Measurements from ENCODE around the gene CLCA4. TPM values are rescaled to one million over a fixed set of nuclear protein-coding genes. Genes with fewer than 3 reads are reported as not detected.
"Not testable (repeated sequence)": the region's sequence is repeated elsewhere in the genome, so short reads cannot be mapped to it uniquely, and the experiment has no call there.

CLCA4 gene
- total RNA-seq, 1 donor from 2014 or later: not detected

DNA sequence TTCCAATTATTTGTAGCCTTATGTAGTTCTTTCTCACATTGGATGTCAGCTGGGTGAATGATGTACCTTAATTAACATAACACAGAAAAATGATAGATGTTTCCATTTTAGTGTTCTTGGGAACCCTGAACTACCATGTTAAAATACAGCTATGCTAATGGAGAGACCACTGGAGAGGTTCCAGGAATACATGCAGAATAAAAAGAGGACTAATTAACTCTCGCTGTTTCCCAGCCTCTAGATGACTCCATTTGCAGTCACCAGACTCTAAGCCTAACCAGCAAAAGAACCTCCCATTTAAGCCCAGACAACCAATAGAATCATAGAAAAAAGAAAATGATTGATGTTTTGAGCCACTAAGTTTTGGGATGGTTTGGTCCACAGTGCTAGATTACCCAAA is 36.2 kb downstream of the CLCA4 start:
- no peaks in the 10 kb centered on the region for H3K36me3 Mint-ChIP-seq (ENCODE audit: insufficient read depth)
- no peaks in the 10 kb centered on the region for H3K27me3 Mint-ChIP-seq
- TF ChIP-seq, protein P1, sequence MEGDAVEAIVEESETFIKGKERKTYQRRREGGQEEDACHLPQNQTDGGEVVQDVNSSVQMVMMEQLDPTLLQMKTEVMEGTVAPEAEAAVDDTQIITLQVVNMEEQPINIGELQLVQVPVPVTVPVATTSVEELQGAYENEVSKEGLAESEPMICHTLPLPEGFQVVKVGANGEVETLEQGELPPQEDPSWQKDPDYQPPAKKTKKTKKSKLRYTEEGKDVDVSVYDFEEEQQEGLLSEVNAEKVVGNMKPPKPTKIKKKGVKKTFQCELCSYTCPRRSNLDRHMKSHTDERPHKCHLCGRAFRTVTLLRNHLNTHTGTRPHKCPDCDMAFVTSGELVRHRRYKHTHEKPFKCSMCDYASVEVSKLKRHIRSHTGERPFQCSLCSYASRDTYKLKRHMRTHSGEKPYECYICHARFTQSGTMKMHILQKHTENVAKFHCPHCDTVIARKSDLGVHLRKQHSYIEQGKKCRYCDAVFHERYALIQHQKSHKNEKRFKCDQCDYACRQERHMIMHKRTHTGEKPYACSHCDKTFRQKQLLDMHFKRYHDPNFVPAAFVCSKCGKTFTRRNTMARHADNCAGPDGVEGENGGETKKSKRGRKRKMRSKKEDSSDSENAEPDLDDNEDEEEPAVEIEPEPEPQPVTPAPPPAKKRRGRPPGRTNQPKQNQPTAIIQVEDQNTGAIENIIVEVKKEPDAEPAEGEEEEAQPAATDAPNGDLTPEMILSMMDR (IDR thresholded peaks at IDR 0.05; ENCODE audit: unreplicated experiment): no peak
- no peak overlapping the region for H3K27ac Mint-ChIP-seq
- DNase-seq (ENCODE audit: low spot score, unreplicated experiment): no peak
- peaks cover 3% of the 10 kb centered on the region for H3K4me1 Mint-ChIP-seq (ENCODE audit: low read depth)
- no peak overlapping the region for H3K4me3 Mint-ChIP-seq (ENCODE audit: low read depth)
- H3K9me3 Mint-ChIP-seq (ENCODE audit: low read depth): no peaks in the 10 kb centered on the region

DNA sequence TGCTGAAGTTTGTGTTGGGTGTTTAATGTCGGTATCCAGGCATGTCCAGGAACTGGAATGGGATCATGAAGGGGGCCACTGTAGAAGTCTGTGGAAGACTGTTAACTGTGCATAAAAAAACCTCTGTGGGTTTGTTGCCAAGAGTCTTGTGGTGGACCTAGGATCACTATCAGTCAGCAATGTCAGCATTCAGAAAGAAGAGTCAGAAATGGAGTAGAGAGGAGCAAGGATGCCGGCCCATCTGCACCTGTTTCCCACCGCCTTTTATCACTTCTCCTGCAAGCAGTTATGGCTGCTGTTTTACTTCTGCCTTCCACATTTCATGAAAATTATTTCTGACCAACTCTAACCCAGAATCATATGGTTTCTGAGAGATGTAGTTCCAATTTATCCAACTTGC is 36.7 kb downstream of the CLCA4 start:
- Mint-ChIP-seq H3K27ac (no peak overlapping the region), H3K4me1 (ENCODE audit: low read depth) (peaks cover 3% of the 10 kb centered on the region), H3K4me3 (ENCODE audit: low read depth) (no peak overlapping the region), H3K27me3 (no peaks in the 10 kb centered on the region), H3K36me3 (ENCODE audit: insufficient read depth) (no peaks in the 10 kb centered on the region), H3K9me3 (ENCODE audit: low read depth) (no peaks in the 10 kb centered on the region)
- TF ChIP-seq, protein P1 (IDR thresholded peaks at IDR 0.05; ENCODE audit: unreplicated experiment): no peak
- no peak for DNase-seq (ENCODE audit: low spot score, unreplicated experiment)

DNA sequence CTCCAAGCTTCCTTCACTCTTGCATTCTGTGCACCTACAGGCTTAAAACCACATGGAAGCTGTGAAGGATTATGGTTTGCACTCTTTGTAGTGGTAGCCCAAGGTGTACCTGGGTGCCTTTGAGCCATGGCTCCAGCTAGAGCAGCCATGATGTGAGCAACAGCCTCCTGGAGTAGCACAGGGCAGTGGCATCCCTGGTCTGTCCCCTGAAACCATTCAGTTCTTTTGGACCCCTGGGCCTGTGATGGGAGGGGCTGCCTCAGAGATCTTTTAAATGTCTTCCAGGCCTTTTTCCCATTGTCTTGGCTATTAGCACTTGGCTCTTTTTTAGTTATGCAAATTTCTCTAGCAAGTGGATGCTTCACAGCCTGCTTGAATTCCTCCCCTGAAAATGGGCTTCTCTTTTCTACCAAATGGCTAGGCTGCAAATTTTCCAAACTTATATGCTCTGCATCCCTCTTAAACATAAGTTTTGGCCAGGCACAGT is 47.4 kb downstream of the CLCA4 start:
- Mint-ChIP-seq H3K9me3 (ENCODE audit: low read depth) (peaks cover 6% of the 10 kb centered on the region), H3K4me3 (ENCODE audit: low read depth) (no peak overlapping the region), H3K27me3 (no peaks in the 10 kb centered on the region), H3K36me3 (ENCODE audit: insufficient read depth) (no peaks in the 10 kb centered on the region), H3K27ac (no peak overlapping the region), H3K4me1 (ENCODE audit: low read depth) (no peaks in the 10 kb centered on the region)
- DNase-seq (ENCODE audit: low spot score, unreplicated experiment): no peak
- TF ChIP-seq, protein P1 (IDR thresholded peaks at IDR 0.05; ENCODE audit: unreplicated experiment): no peak

DNA sequence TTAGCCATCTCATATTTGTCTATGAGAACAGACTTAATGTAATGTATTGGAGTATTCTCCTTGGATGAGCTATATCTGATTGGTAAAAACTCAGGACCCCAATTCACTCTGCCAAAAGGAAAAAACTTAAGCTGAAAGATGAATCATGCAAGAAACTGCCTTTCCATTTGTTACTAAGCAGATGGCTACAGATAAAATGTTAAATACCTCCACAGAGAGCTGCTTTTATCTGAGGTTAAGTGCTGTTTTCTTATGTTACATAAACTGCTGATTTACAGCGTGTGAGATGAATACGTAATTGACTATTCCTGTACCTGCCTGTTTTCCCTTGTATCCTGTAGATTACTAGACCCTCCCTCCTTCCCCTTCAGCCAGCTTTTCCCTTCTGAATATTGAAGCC is 49.3 kb downstream of the CLCA4 start:
- H3K36me3 Mint-ChIP-seq (ENCODE audit: insufficient read depth): no peaks in the 10 kb centered on the region
- H3K9me3 Mint-ChIP-seq (ENCODE audit: low read depth): peaks cover 11% of the 10 kb centered on the region
- no peaks in the 10 kb centered on the region for H3K27me3 Mint-ChIP-seq
- no peak for DNase-seq (ENCODE audit: low spot score, unreplicated experiment)
- TF ChIP-seq, protein P1 (IDR thresholded peaks at IDR 0.05; ENCODE audit: unreplicated experiment): no peak
- no peak overlapping the region for H3K27ac Mint-ChIP-seq
- no peak overlapping the region for H3K4me3 Mint-ChIP-seq (ENCODE audit: low read depth)
- H3K4me1 Mint-ChIP-seq (ENCODE audit: low read depth): no peaks in the 10 kb centered on the region

DNA sequence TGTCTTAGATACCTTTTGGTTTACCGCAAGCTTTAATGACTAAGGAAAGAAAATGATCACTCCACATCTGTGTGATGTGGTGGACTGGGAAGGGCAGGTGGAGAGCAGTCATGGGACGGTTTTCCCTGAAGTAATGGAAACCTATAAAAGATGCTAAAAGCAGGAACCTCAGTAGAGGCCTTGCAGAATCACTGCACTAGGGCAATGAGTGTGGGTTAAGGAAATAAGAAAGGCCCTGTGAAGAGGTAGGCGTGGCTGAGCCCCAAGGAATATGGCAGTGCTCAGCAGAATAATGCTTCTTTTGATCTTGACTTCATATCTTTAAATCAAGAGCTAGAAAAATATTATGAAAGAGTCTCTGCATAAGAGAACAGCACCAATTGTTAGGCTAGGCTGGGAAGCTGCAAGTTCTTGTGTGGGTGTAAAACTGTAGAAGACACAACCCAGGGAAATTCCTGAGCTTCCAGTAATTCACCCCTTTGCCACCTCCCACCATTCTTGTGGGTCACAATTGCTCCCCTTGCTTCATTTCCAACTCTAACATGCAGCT is 49.9 kb downstream of the CLCA4 start:
- H3K9me3 Mint-ChIP-seq (ENCODE audit: low read depth): peaks cover 14% of the 10 kb centered on the region
- H3K4me1 Mint-ChIP-seq (ENCODE audit: low read depth): no peaks in the 10 kb centered on the region
- no peak overlapping the region for H3K27ac Mint-ChIP-seq
- no peaks in the 10 kb centered on the region for H3K27me3 Mint-ChIP-seq
- H3K4me3 Mint-ChIP-seq (ENCODE audit: low read depth): no peak overlapping the region
- no peak for DNase-seq (ENCODE audit: low spot score, unreplicated experiment)
- TF ChIP-seq, protein P1 (IDR thresholded peaks at IDR 0.05; ENCODE audit: unreplicated experiment): no peak
- H3K36me3 Mint-ChIP-seq (ENCODE audit: insufficient read depth): no peaks in the 10 kb centered on the region

DNA sequence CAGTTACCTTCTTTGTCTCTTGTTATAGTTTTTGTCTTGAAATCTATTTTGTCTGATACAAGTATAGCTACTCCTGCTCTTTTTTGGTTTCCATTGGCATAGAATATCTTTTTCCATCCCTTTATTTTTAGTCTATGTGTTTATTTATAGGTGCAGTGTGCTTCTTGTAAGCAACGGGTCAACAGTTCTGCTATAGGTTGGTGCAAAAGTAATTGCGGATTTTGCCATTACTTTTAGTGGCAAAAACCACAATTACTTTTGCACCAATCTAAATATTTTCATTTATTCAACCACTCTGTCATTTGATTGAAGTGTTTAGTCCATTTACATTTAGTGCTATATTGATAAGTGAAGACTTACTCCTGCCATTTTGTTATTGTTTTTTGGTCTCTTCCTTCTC is 59.2 kb downstream of the CLCA4 start:
- H3K36me3 Mint-ChIP-seq (ENCODE audit: insufficient read depth); H3K4me3 Mint-ChIP-seq (ENCODE audit: low read depth); H3K27me3 Mint-ChIP-seq; H3K27ac Mint-ChIP-seq; DNase-seq (ENCODE audit: low spot score, unreplicated experiment); H3K4me1 Mint-ChIP-seq (ENCODE audit: low read depth): not testable (repeated sequence)
- peaks cover 22% of the 10 kb centered on the region for H3K9me3 Mint-ChIP-seq (ENCODE audit: low read depth)

Measured in progenitor cell of endocrine pancreas (in vitro differentiated cells).